HG02763 (cell line): ENCODE measurements around the gene EHMT2.
"Not testable (repeated sequence)": the region's sequence is repeated elsewhere in the genome, so short reads cannot be mapped to it uniquely, and the experiment has no call there.

Experiments used
- ATAC-seq: cut with Tn5 transposase; IDR thresholded peaks from one replicate; pipeline ENCODE4 v1.9.1; 2021; ENCODE audit warnings: mild to moderate bottlenecking, moderate library complexity; ENCODE audit not compliant: unreplicated experiment

The EHMT2 gene

GRCh38 chr6:31897612-31898382 lies at the start of gene EHMT2:
Gene EHMT2, minus strand, starts transcription at chr6:31897698. Its CDS starts 21 bp downstream, at chr6:31897677.
- ATAC-seq, result peak; percentile 42

- ATAC-seq, result no peak
These were observed 49.7 kb upstream of the EHMT2 start for GRCh38 chr6:31947070-31947675.

GRCh38 chr6:31946370-31946885 lies 48.9 kb upstream of the EHMT2 start:
- ATAC-seq, result no peak

GRCh38 chr6:31945507-31946369 lies 48.2 kb upstream of the EHMT2 start, which contains the start of gene CFB:
Gene CFB, plus strand, starts transcription at chr6:31946095. Its CDS starts 127 bp downstream, at chr6:31946222.
- ATAC-seq, result no peak

- no peak for ATAC-seq
These were observed 47.6 kb upstream of the EHMT2 start for GRCh38 chr6:31945154-31945506.

- ATAC-seq, result no peak
These were observed 46.2 kb upstream of the EHMT2 start for GRCh38 chr6:31943742-31944141.

- no peak for ATAC-seq
These were observed 42.8 kb upstream of the EHMT2 start for GRCh38 chr6:31940256-31940664.

GRCh38 chr6:31935823-31936222 lies 38.3 kb upstream of the EHMT2 start:
- ATAC-seq, result no peak

GRCh38 chr6:31935021-31935420 lies 37.5 kb upstream of the EHMT2 start:
- ATAC-seq, result no peak

- no peak for ATAC-seq
These were observed 36.0 kb upstream of the EHMT2 start for GRCh38 chr6:31933537-31933936.

GRCh38 chr6:31932137-31932536 lies 34.6 kb upstream of the EHMT2 start:
- ATAC-seq, result not testable (repeated sequence)

GRCh38 chr6:31930962-31931361 lies 33.5 kb upstream of the EHMT2 start:
- ATAC-seq, result no peak

- ATAC-seq, result no peak
These were observed 31.1 kb upstream of the EHMT2 start for GRCh38 chr6:31928672-31928939.

GRCh38 chr6:31927863-31928671 lies 30.6 kb upstream of the EHMT2 start:
- no peak for ATAC-seq

GRCh38 chr6:31927242-31927862 lies 29.9 kb upstream of the EHMT2 start, which contains the start of gene C2:
Gene C2, plus strand, starts transcription at chr6:31927717. Its CDS starts 36 bp downstream, at chr6:31927753.
- ATAC-seq, result no peak

GRCh38 chr6:31922942-31923341 lies 25.4 kb upstream of the EHMT2 start:
- no peak for ATAC-seq

GRCh38 chr6:31920811-31921210 lies 23.3 kb upstream of the EHMT2 start:
- ATAC-seq, result no peak

GRCh38 chr6:31919624-31920303 lies 22.3 kb upstream of the EHMT2 start:
- ATAC-seq, result no peak

- ATAC-seq, result no peak
These were observed 20.7 kb upstream of the EHMT2 start for GRCh38 chr6:31918069-31918720.
